Testis (tissue), 2 donors: ENCODE results near the gene PTPN11.

Experiments
- CTCF ChIP-seq, 3 experiments: fragments of 450-650 bp in 2 of 3; fragments of 200-600 bp in 1 of 3; sonication (generic) in 1 of 3; IDR thresholded peaks; one replicate each; pipeline ENCODE4 v1.5.1; 2016 to 2019; ENCODE audit warnings: antibody characterized with exemption in 3 of 3, mild to moderate bottlenecking in 2 of 3, moderate library complexity in 1 of 3
- POLR2A ChIP-seq: fragments of 450-650 bp; IDR thresholded peaks from one replicate; pipeline ENCODE4 v1.6.1; 2017; ENCODE audit warnings: antibody characterized with exemption, mild to moderate bottlenecking, moderate library complexity

- no peak for TF ChIP-seq CTCF (IDR thresholded peaks at IDR 0.05)
- no peak for TF ChIP-seq POLR2A
Observed at GRCh38 chr12:112466835-112467234, 48.1 kb downstream of the PTPN11 start.
